Liver (tissue), 9 donors: ENCODE measurements around the gene PDE4C. TPM values are rescaled to one million over a fixed set of nuclear protein-coding genes. Genes with fewer than 3 reads are reported as not detected.

Experiments
- DNase-seq: peaks from one replicate; pipeline ENCODE4 v3.0.0-alpha.2; 2017; ENCODE audit warnings: low spot score
- H3K27ac ChIP-seq, 2 donors: one replicate each; pipeline ENCODE4 v1.7.0; 2013; ENCODE audit warnings: inconsistent platforms in 2 of 2, low read length in 2 of 2, control low read depth in 1 of 2, low read depth in 1 of 2, mild to moderate bottlenecking in 1 of 2
- H3K27me3 ChIP-seq, 4 donors: one replicate each; pipeline versions ENCODE4 v1.6.1 to v1.7.0; 2013; ENCODE audit warnings: low read length in 3 of 4, inconsistent platforms in 1 of 4, mild to moderate bottlenecking in 1 of 4, moderate library complexity in 1 of 4; ENCODE audit not compliant: control insufficient read depth in 4 of 4, insufficient read depth in 4 of 4
- H3K36me3 ChIP-seq, 4 donors: one replicate each; pipeline versions ENCODE4 v1.6.1 to v1.7.0; 2013; ENCODE audit warnings: low read length in 3 of 4, mild to moderate bottlenecking in 3 of 4, low read depth in 1 of 4, moderate library complexity in 1 of 4; ENCODE audit not compliant: control insufficient read depth in 4 of 4, insufficient read depth in 3 of 4
- H3K4me1 ChIP-seq, 4 donors: one replicate each; pipeline versions ENCODE4 v1.6.1 to v1.7.0; 2013; ENCODE audit warnings: low read length in 3 of 4, mild to moderate bottlenecking in 3 of 4, moderate library complexity in 1 of 4; ENCODE audit not compliant: control insufficient read depth in 4 of 4, insufficient read depth in 4 of 4
- H3K4me3 ChIP-seq, 3 donors: one replicate each; pipeline versions ENCODE4 v1.6.1 to v1.7.0; 2013; ENCODE audit warnings: low read length in 3 of 3, control low read depth in 1 of 3, low read depth in 1 of 3, mild to moderate bottlenecking in 1 of 3
- H3K9ac ChIP-seq, 2 donors: one replicate each; pipeline ENCODE4 v1.7.0; 2013; ENCODE audit warnings: low read length in 2 of 2, mild to moderate bottlenecking in 2 of 2, moderate library complexity in 2 of 2, control low read depth in 1 of 2, low read depth in 1 of 2
- H3K9me3 ChIP-seq, 4 donors: one replicate each; pipeline versions ENCODE4 v1.6.1 to v1.7.0; 2013; ENCODE audit warnings: low read length in 3 of 4; ENCODE audit not compliant: control insufficient read depth in 4 of 4
- CTCF ChIP-seq: fragments of 150-350 bp; IDR thresholded peaks from 2 replicates; pipeline ENCODE4 v1.5.1; 2017; ENCODE audit warnings: improper control_type of control experiment, low read depth, low read length; ENCODE audit not compliant: missing input control
- FOXA1 ChIP-seq: IDR thresholded peaks from 2 replicates; pipeline ENCODE4 v1.6.1; 2016; ENCODE audit warnings: antibody characterized with exemption
- FOXA2 ChIP-seq: IDR thresholded peaks from 2 replicates; pipeline ENCODE4 v1.6.1; 2016; ENCODE audit warnings: antibody characterized with exemption
- GABPA ChIP-seq, 2 donors: IDR thresholded peaks in 1 of 2; conservative IDR thresholded peaks in 1 of 2; 2 replicates each; pipeline ENCODE4 v1.6.1; 2016; ENCODE audit warnings: antibody characterized with exemption in 2 of 2, mild to moderate bottlenecking in 1 of 2, moderate library complexity in 1 of 2
- HNF4A ChIP-seq, 2 donors: conservative IDR thresholded peaks; 2 replicates each; pipeline ENCODE4 v1.6.1; 2016; ENCODE audit warnings: antibody characterized with exemption in 2 of 2, mild to moderate bottlenecking in 2 of 2
- JUND ChIP-seq, 2 donors: IDR thresholded peaks; 2 replicates each; pipeline ENCODE4 v1.6.1; 2016; ENCODE audit warnings: antibody characterized with exemption in 2 of 2
- NR2F2 ChIP-seq: IDR thresholded peaks from 2 replicates; pipeline ENCODE4 v1.6.1; 2016; ENCODE audit warnings: antibody characterized with exemption
- RAD21 ChIP-seq, 2 donors: IDR thresholded peaks; 2 replicates each; pipeline ENCODE4 v1.6.1; 2016; ENCODE audit warnings: antibody characterized with exemption in 2 of 2, mild to moderate bottlenecking in 2 of 2
- SP1 ChIP-seq: IDR thresholded peaks from 2 replicates; pipeline ENCODE4 v1.6.1; 2018; ENCODE audit warnings: antibody characterized with exemption, mild to moderate bottlenecking
- TAF1 ChIP-seq: conservative IDR thresholded peaks from 2 replicates; pipeline ENCODE4 v1.6.1; 2016; ENCODE audit warnings: antibody characterized with exemption, mild to moderate bottlenecking
- YY1 ChIP-seq: IDR thresholded peaks from 2 replicates; pipeline ENCODE4 v1.6.1; 2016; ENCODE audit warnings: antibody characterized with exemption, mild to moderate bottlenecking
- ZBTB33 ChIP-seq: IDR thresholded peaks from 2 replicates; pipeline ENCODE4 v1.6.1; 2016; ENCODE audit warnings: antibody characterized with exemption
- WGBS: extraction: QIAGEN DNeasy Blood & Tissue Kit; methylation state at CpG from one replicate; pipeline ENCODE4 v1.1.7; 2013; 5-methylcytosine and 5-hydroxymethylcytosine counted together
- polyA plus RNA-seq, 2 donors: library from polyadenylated mRNA; stranded (reverse) in 1 of 2; unstranded in 1 of 2; fragments of 200-250 nt in 1 of 2; fragments of >200 nt in 1 of 2; fragmentation: Nextera tagmentation in 1 of 2; extraction: Ambion mirVana in 1 of 2; gene quantifications; one replicate each; pipeline versions ENCODE4 v1.2.1 to v1.2.3, GENCODE V29; 2013 to 2015
- total RNA-seq, 2 donors: library from RNA; depleted of rRNA; stranded (reverse); fragments of >200 nt; gene quantifications; one replicate each; pipeline ENCODE4 v1.2.3, GENCODE V29; 2014
- donor health status: healthy.
- donor health status: healthy.
- donor health status: healthy.
- donor health status: healthy.
- donor health status: healthy.

PDE4C gene
- total and polyA plus RNA-seq, 4 donors = 0.23 to 0.75 (median 0.51) TPM; not detected in 1

GRCh38 chr19:18203863-18204393 is 22.3 kb downstream of the PDE4C start, which contains the start of gene RAB3A:
Gene RAB3A, minus strand, starts transcription at chr19:18204042. Its CDS starts 1,302 bp downstream, at chr19:18202740.
- Histone ChIP-seq H3K27me3 (no peaks in the 10 kb centered on the region), H3K4me3 (peak within 1 kb of the TSS; percentile 65 to 85 (median 71)), H3K36me3 (peaks cover 0 to 3% (median under 1%) of the 10 kb centered on the region in 4 donors), H3K9ac (peak within 1 kb of the TSS; percentile 75 to 96), H3K27ac (peak within 1 kb of the TSS; percentile 81 to 89), H3K9me3 (no peaks in the 10 kb centered on the region), H3K4me1 (peaks cover 7 to 20% (median 13%) of the 10 kb centered on the region in 4 donors)
- no peak for TF ChIP-seq TAF1
- TF ChIP-seq JUND (IDR thresholded peaks at IDR 0.05) = peak in 1 of 2 donors; percentile 41
- peak; percentile 100 for TF ChIP-seq SP1
- no peak for TF ChIP-seq FOXA2
- TF ChIP-seq ZBTB33 = no peak
- TF ChIP-seq GABPA (IDR thresholded peaks at IDR 0.05 in 1 of 2, conservative IDR thresholded peaks at IDR 0.05 in 1 of 2) = peak in 1 of 2 donors; percentile 51
- peak; percentile 90 for TF ChIP-seq YY1
- DNase-seq = peak; percentile 99
- WGBS = under 1% methylated on average over 50 of the region's 50 CpGs

- Histone ChIP-seq H3K4me3 (peak overlapping the region; percentile 62 to 85 (median 71)), H3K4me1 (peaks cover 7 to 20% (median 13%) of the 10 kb centered on the region in 4 donors), H3K9ac (no peak overlapping the region), H3K36me3 (peaks cover 0 to 5% (median 1%) of the 10 kb centered on the region in 4 donors), H3K9me3 (no peaks in the 10 kb centered on the region), H3K27me3 (no peaks in the 10 kb centered on the region), H3K27ac (peak overlapping the region in 1 of 2 donors; percentile 28)
- DNase-seq = no peak
- 2% methylated on average over 38 of the region's 38 CpGs for WGBS
- no peak for TF ChIP-seq NR2F2
- no peak for TF ChIP-seq GABPA (IDR thresholded peaks at IDR 0.05 in 1 of 2, conservative IDR thresholded peaks at IDR 0.05 in 1 of 2)
- no peak for TF ChIP-seq FOXA2
- no peak for TF ChIP-seq RAD21 (IDR thresholded peaks at IDR 0.05)
- TF ChIP-seq HNF4A (conservative IDR thresholded peaks at IDR 0.05) = no peak
Measured at GRCh38 chr19:18203408-18203862, 22.8 kb downstream of the PDE4C start.

GRCh38 chr19:18202778-18203407 is 23.3 kb downstream of the PDE4C start:
- H3K4me1 ChIP-seq = peaks cover 7 to 20% (median 13%) of the 10 kb centered on the region in 4 donors
- no peaks in the 10 kb centered on the region for H3K27me3 ChIP-seq
- DNase-seq = no peak
- H3K9ac ChIP-seq = no peak overlapping the region
- H3K36me3 ChIP-seq = peaks cover 0 to 7% (median 4%) of the 10 kb centered on the region in 4 donors
- WGBS = 17% methylated on average over 32 of the region's 32 CpGs
- TF ChIP-seq FOXA2 (no peak), RAD21 (IDR thresholded peaks at IDR 0.05) (peak in 1 of 2 donors; percentile 42), NR2F2 (no peak), CTCF (peak; percentile 16), FOXA1 (no peak), GABPA (IDR thresholded peaks at IDR 0.05 in 1 of 2, conservative IDR thresholded peaks at IDR 0.05 in 1 of 2) (no peak)
- peak overlapping the region; percentile 62 to 85 (median 71) for H3K4me3 ChIP-seq
- H3K9me3 ChIP-seq = no peaks in the 10 kb centered on the region
- no peak overlapping the region for H3K27ac ChIP-seq
